Measurements from ENCODE around the gene KIF18A.
A peak's percentile ranks its signal among the peaks of the same experiment; 100 is the strongest.

Gene KIF18A

GRCh38 chr11:27973851-27974536, 134.0 kb downstream of the KIF18A start:
- no peak for DNase-seq (ENCODE audit: low read depth in 2 of 2)
- H3K4me3 ChIP-seq (replicated peaks in 1 of 2; ENCODE audit: low read depth in 2 of 2, low read length in 2 of 2): no peak overlapping the region
- TF ChIP-seq CTCF (IDR thresholded peaks at IDR 0.05; ENCODE audit: low read depth, low read length): no peak

- peak in 1 of 2 donors; percentile 50 for DNase-seq (ENCODE audit: low read depth in 2 of 2)
- no peak overlapping the region for H3K4me3 ChIP-seq (replicated peaks in 1 of 2; ENCODE audit: low read depth in 2 of 2, low read length in 2 of 2)
- no peak for TF ChIP-seq CTCF (IDR thresholded peaks at IDR 0.05; ENCODE audit: low read depth, low read length)
Measured at GRCh38 chr11:27972522-27973170, 135.3 kb downstream of the KIF18A start.

GRCh38 chr11:27971171-27971570, 136.8 kb downstream of the KIF18A start:
- H3K4me3 ChIP-seq (replicated peaks in 1 of 2; ENCODE audit: low read depth in 2 of 2, low read length in 2 of 2): no peak overlapping the region
- no peak for DNase-seq (ENCODE audit: low read depth in 2 of 2)
- TF ChIP-seq CTCF (IDR thresholded peaks at IDR 0.05; ENCODE audit: low read depth, low read length): no peak
